GM12864 (cell line): ENCODE data around the gene PHF1.

Experiments
- DNase-seq: peaks from one replicate; pipeline ENCODE4 v3.0.0-alpha.2; 2011; ENCODE audit warnings: low read depth
- H3K4me3 ChIP-seq: 2 replicates; pipeline ENCODE4 v1.5.1; 2011; ENCODE audit warnings: mild to moderate bottlenecking, low read depth, low read length, control low read depth
- TF ChIP-seq, protein P1 (sequence below): IDR thresholded peaks from 2 replicates; pipeline ENCODE4 v1.5.1; 2011; ENCODE audit warnings: low read depth, mild to moderate bottlenecking, moderate library complexity, low read length, control low read depth, inconsistent platforms; ENCODE audit errors: missing control alignments

The PHF1 gene

DNA sequence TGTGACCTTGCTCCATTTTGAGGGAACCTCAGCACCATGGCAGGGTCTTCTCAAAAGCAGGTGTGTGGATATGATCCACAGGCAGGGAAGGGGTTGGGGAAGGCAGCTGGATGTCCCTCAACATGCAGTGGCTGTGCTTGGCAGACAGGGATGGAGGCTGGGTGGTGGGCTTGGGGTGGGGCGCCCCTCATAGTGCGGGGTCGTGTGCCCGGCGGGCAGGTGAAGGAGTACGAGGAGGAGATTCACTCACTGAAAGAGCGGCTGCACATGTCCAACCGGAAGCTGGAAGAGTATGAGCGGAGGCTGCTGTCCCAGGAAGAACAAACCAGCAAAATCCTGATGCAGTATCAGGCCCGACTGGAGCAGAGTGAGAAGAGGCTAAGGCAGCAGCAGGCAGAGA is 35.5 kb downstream of the PHF1 start:
- TF ChIP-seq, protein P1, sequence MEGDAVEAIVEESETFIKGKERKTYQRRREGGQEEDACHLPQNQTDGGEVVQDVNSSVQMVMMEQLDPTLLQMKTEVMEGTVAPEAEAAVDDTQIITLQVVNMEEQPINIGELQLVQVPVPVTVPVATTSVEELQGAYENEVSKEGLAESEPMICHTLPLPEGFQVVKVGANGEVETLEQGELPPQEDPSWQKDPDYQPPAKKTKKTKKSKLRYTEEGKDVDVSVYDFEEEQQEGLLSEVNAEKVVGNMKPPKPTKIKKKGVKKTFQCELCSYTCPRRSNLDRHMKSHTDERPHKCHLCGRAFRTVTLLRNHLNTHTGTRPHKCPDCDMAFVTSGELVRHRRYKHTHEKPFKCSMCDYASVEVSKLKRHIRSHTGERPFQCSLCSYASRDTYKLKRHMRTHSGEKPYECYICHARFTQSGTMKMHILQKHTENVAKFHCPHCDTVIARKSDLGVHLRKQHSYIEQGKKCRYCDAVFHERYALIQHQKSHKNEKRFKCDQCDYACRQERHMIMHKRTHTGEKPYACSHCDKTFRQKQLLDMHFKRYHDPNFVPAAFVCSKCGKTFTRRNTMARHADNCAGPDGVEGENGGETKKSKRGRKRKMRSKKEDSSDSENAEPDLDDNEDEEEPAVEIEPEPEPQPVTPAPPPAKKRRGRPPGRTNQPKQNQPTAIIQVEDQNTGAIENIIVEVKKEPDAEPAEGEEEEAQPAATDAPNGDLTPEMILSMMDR = no peak
- DNase-seq = no peak
- H3K4me3 ChIP-seq = no peak overlapping the region

DNA sequence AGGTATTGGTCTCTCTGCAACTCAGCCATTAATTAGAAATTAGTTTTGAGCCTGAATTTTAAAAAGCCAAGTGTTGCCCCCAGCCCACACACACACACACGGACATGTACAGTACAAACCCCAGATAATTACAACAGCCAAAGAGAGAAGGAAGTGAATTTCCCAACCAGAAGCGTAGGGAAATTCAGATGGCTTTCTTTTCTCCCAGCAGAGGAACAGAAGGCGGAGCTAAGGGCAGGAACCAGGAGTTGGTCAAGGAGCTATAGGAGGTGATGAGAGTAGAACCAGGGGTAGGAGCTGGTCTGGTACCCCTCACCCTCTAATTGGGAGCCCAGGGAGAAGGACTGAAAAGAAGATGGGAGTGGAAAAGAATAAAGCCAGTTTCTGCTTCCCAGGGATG is 39.6 kb downstream of the PHF1 start:
- TF ChIP-seq, protein P1 = no peak
- no peak for DNase-seq

DNA sequence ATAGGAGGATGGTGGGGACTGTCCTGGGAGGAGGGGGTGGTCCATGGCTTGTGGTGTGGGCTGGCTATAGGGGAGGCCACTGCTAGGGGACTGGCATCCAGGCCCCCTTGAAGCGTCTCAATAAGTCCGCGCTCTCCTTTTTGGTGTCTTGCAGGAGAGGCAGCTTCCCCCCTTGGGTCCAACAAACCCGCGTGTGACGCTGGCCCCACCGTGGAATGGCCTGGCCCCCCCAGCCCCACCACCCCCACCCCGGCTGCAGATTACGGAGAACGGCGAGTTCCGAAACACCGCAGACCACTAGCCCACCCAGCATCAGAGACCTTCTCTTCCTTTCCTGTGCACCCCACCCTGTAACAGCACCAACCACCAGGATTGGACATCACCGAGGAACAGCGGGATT is 40.8 kb downstream of the PHF1 start:
- DNase-seq = no peak
- H3K4me3 ChIP-seq = no peak overlapping the region
- TF ChIP-seq, protein P1 = no peak

More for the DNA sequence above, 39.6 kb downstream of the PHF1 start:
- no peak overlapping the region for H3K4me3 ChIP-seq

DNA sequence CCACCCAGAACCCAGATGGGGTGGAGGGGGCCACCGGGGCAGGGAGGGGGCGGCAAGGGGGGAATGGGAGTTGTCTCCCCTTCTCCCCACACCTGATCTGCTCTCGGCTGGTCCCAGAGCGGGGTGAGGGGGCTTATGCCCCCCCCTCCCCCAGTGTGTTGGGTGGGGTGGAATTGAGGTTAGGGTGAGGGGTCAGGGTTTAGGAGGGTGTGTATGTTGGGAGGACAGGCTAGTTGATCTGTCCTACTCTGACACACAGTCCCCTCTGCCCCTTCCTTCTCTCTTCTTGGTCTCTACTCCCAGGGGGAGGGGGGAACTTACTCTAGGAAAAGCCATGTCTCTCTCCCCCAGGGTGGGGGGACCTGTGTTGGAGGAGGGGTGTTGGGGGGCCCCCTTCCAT is 41.7 kb downstream of the PHF1 start:
- DNase-seq = no peak
- H3K4me3 ChIP-seq = no peak overlapping the region
- TF ChIP-seq, protein P1 = no peak

DNA sequence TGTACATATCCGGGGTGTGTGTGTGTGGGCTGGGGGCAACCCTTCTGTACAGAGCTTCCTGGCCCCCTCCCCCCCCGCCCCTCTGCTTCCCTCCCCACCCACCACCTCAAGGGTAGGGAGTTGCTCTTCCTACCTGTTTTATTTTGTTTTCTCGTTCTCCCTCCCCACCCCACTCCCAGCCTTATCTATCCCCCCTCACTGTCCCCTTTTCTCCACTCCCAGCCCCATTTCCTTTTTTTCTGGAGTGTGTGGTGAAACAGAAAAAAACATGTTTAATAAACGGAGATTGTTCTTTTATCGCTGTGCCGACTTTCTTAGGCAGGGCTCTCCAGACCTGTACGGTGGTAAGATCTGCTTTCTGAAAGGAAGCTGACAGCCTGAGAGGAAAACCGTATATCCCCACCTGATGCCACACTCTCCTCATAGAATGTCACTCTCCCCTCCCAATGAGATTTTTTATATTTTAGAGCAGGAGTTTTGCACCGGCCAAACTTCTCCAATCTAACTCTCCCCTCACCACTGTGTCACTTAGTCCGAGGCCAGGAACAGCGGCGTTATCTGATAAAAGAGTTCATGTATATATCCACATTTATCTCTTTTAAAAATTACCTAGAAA is 42.7 kb downstream of the PHF1 start:
- DNase-seq = no peak
- H3K4me3 ChIP-seq = peak overlapping the region; percentile 86
- TF ChIP-seq, protein P1 = no peak

DNA sequence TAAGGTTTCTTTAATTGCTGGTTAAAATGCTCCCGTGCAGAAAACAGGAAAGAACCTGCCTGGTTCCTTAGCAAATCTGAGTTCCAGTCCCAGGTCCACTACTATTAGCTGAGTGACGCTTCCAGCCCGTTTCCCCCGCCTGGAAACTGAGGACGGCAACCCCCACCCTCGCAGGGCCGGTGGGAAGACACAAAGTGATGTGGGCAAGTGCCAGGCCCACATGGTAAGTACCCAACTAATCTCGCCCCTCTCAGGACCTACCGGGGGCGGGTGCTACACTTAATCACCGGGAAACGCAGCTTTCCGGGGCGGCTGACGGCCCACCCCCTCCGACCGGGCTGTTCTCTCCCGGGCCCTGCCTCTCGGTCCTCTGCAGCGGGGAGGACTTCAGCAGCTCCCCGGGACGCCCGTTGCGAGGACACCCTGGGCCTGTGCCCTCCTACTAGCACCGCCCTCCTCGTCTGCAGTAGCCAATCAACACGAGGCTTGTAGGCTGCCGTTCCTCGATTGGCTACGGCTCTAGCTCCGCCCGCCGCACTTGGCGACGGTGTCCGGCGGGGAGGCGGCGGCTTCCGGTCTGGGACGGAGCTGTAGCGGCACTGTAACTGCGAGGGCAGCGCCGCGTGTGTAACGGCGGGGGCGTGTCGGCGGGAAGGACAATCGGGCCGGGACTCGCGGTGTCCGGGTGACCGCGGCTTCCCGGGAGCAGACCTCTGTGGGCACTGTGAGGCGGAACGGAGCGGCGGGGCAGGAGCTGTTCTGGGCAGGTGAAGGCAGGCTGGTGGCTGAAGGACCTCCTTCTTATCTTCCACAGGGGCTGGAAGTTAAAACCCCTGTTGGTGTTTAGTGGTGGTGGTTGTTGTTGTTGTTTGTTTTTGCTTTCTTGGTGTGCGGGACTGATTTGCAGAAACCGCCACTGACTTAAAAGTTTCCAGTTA is 43.5 kb downstream of the PHF1 start, which contains the start of gene ZBTB9:
TSS of gene ZBTB9 (plus strand) at position 568 of the 938 bp plus-strand sequence. CDS start 525 bp downstream, outside the sequence.
- peak; percentile 86 for DNase-seq
- H3K4me3 ChIP-seq = peak within 1 kb of the TSS; percentile 86
- TF ChIP-seq, protein P1 = no peak
